Urinary bladder (tissue), 4 donors: ENCODE data around the gene HNRNPU. TPM values are rescaled to one million over a fixed set of nuclear protein-coding genes. Genes with fewer than 3 reads are reported as not detected.

Source experiments
- DNase-seq: peaks from one replicate; pipeline ENCODE4 v3.0.0-alpha.2; 2015; ENCODE audit errors: extremely low spot score
- H3K27ac ChIP-seq: one replicate; pipeline ENCODE4 v1.5.1; 2013; ENCODE audit warnings: low read depth, mild to moderate bottlenecking, moderate library complexity
- H3K36me3 ChIP-seq: one replicate; pipeline ENCODE4 v1.6.1; 2013; ENCODE audit warnings: mild to moderate bottlenecking, moderate library complexity; ENCODE audit not compliant: insufficient read depth
- H3K4me1 ChIP-seq: one replicate; pipeline ENCODE4 v1.6.1; 2013; ENCODE audit warnings: mild to moderate bottlenecking, moderate library complexity; ENCODE audit not compliant: insufficient read depth
- H3K4me3 ChIP-seq: one replicate; pipeline ENCODE4 v1.5.1; 2013; ENCODE audit warnings: low read depth, low read length
- WGBS: extraction: QIAGEN DNeasy Blood & Tissue Kit; methylation state at CpG from one replicate; pipeline ENCODE4 v1.1.7; 2013; 5-methylcytosine and 5-hydroxymethylcytosine counted together
- polyA plus RNA-seq: library from polyadenylated mRNA; stranded (reverse); fragments of 200-250 nt; gene quantifications from one replicate; pipeline ENCODE4 v1.2.3, GENCODE V29; 2013
- total RNA-seq: library from RNA; depleted of rRNA; stranded (reverse); fragments of >200 nt; gene quantifications from one replicate; pipeline ENCODE4 v1.2.3, GENCODE V29; 2014
- donor health status: healthy with polysubstance abuse.
- donor health status: healthy.

HNRNPU gene
- total and polyA plus RNA-seq, 2 donors: 200 to 440 TPM

DNA sequence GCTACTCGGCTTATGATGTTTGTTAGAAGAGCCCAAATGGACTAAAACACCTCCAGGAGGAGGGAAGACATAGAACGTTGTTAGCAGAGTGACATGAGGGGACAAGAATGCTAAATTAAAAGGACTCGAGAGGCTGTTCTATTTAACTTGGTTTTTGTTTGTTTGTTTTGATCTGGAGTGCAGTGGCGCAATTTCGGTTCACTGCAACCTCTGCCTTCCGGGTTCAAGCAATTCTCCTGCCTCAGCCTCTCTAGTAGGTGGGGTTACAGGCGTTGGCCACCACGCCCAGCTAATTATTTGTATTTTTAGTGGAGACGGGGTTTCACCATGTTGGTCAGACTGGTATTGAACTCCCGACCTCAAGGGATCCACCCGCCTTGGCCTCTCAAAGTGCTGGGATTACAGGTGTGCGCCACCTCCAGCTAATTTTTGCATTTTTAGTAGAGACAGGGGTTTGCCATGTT lies 5.1 kb upstream of the HNRNPU start:
- no peak overlapping the region for H3K27ac ChIP-seq
- WGBS: 91% methylated on average over 12 of the region's 12 CpGs
- H3K4me1 ChIP-seq: no peaks in the 10 kb centered on the region
- DNase-seq: no peak
- H3K36me3 ChIP-seq: no peaks in the 10 kb centered on the region
- H3K4me3 ChIP-seq: no peak overlapping the region

DNA sequence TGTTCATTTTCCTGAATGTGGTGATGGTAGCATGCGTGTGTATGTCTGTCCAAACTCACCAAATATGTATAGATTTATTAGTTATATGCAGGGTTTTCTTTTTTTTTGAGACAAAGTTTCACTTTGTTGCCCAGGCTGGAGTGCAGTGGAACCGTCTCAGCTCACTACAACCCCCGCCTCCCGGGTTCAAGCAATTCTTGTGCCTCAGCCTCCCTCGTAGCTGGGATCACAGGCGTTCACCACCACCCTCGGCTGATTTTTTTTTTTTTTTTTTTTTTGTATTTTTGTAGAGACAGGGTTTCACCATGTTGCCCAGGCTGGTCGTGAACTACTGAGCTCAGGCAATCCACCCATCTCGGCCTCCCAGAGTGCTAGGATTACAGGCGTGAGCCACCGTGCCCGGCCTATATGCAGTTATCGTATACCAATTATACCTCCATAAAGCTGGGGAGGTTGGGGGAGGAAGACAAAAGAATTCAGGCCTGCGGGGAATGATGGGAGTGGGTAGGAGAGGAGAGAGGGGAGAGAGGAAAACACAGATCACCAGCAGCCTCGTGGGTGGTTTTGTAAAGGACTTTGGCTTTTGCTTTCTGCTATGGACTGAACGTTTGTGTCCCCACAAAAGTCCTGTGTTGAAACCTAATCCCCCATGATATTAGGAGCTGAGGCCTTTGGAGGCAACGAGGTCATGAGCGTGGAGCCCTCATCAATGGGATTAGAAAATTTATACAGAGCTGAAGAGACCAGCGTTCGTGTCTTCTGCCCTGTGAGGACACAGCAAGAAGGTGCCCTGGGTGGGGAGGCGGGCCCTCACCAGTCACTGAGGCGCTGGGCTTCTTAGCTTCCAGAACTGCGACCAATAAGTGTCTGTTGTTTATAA lies 4.4 kb upstream of the HNRNPU start:
- WGBS: 91% methylated on average over 23 of the region's 23 CpGs
- Histone ChIP-seq H3K36me3 (no peaks in the 10 kb centered on the region), H3K4me3 (no peak overlapping the region), H3K27ac (no peak overlapping the region), H3K4me1 (no peaks in the 10 kb centered on the region)
- no peak for DNase-seq

- no peaks in the 10 kb centered on the region for H3K36me3 ChIP-seq
- no peak overlapping the region for H3K27ac ChIP-seq
- 63% methylated on average over 1 of the region's 1 CpG for WGBS
- no peak overlapping the region for H3K4me3 ChIP-seq
- no peaks in the 10 kb centered on the region for H3K4me1 ChIP-seq
- DNase-seq: no peak
Observed at GRCh38 chr1:244866355-244866754, 2.0 kb upstream of the HNRNPU start.

DNA sequence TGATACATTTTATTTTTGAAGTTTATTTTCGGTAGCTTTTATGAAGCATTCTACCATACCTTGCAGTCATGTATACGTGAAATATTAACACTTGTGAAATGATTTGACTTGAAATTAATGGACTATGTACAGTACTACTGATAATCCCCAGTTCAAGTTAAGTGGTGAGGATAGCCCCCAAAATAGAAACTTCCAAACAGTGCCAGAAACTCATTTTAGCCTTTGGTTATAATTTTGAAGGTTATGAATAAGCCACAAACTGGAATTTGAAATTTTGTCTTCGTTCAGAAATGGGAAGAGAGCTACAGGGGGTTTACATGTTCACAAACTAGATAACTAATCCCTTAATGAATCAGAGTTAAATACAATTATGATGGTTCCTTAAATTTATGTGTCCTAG lies 1.5 kb upstream of the HNRNPU start:
- Histone ChIP-seq H3K4me3 (no peak overlapping the region), H3K4me1 (no peaks in the 10 kb centered on the region), H3K36me3 (no peaks in the 10 kb centered on the region), H3K27ac (no peak overlapping the region)
- 66% methylated on average over 3 of the region's 3 CpGs for WGBS
- DNase-seq: no peak

- WGBS: 11% methylated on average over 9 of the region's 9 CpGs
- DNase-seq: no peak
- H3K4me3 ChIP-seq: peak overlapping the region; percentile 35
- H3K27ac ChIP-seq: peak overlapping the region; percentile 90
- H3K4me1 ChIP-seq: peaks cover 2% of the 10 kb centered on the region
- no peaks in the 10 kb centered on the region for H3K36me3 ChIP-seq
Observed at GRCh38 chr1:244865028-244865371, 657 bp upstream of the HNRNPU start.

DNA sequence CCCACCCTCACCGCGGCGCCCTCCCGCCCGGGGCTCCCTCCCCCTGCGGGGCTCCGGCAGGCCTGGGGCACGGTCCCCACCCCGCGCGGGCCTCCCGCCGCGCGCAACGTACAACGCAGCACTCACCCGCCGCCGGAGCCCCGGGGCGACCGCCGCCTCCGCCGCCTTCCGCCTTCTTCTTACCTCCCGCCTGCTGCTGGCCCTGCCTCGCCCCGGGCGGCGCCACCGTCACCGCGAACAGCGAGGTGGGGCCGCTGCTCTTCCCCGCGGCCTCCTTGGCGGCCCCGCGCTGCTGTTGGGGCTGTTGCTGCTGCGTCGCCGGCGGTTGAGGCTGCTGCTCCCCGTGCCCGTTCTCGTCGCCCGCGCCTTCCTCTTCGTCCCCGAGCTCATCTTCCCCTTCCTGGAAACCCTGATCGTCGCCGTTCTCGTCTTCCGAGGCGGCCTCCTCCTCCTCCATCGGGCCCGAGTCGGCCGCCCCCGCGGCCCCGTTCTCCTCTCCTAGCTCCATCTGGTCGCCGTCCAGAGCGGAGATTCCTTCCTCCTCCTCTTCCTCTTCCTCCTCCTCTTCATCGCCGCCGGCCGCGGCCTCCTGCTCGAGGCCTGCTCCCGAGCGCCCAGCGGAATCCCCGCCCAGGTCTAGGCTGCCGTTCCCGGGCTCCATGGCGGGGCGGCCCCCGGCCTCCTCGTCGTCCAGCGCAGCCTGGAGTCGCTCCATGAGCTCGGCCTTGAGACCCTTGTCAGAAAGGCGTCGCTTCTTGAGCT lies 671 bp downstream of the HNRNPU start:
- peak overlapping the region; percentile 99 for H3K4me3 ChIP-seq
- DNase-seq: no peak
- H3K27ac ChIP-seq: peak overlapping the region; percentile 100
- H3K36me3 ChIP-seq: no peaks in the 10 kb centered on the region
- WGBS: under 1% methylated on average over 92 of the region's 92 CpGs
- H3K4me1 ChIP-seq: peaks cover 3% of the 10 kb centered on the region

- peak; percentile 81 for DNase-seq
- WGBS: under 1% methylated on average over 87 of the region's 87 CpGs
Observed at GRCh38 chr1:244862699-244863490, 1.4 kb downstream of the HNRNPU start.

DNA sequence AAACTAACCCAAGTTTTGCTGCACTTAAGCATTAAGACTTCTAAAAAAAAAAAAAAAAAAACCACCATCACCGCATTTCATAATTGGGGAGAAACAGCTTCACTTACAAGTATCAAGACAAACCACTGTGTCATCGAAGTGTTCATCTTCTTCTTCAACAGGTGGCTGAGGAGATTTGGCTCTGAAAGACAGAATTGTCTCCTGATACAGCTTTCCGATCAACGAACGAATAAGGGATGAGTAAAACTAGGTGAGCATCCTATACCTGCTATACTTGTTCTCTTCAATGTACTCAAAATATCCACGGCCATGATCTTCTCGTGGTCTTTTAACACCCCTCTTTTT lies 2.0 kb downstream of the HNRNPU start:
- no peak overlapping the region for H3K27ac ChIP-seq
- under 1% methylated on average over 7 of the region's 7 CpGs for WGBS
- H3K4me1 ChIP-seq: peaks cover 3% of the 10 kb centered on the region
- DNase-seq: no peak
- peaks cover 2% of the 10 kb centered on the region for H3K36me3 ChIP-seq
- H3K4me3 ChIP-seq: peak overlapping the region; percentile 99

More at GRCh38 chr1:244862699-244863490, 1.4 kb downstream of the HNRNPU start:
- Histone ChIP-seq H3K36me3 (no peaks in the 10 kb centered on the region), H3K27ac (peak overlapping the region; percentile 100), H3K4me1 (peaks cover 3% of the 10 kb centered on the region), H3K4me3 (peak overlapping the region; percentile 99)

- DNase-seq: no peak
- WGBS: 3% methylated on average over 2 of the region's 2 CpGs
- Histone ChIP-seq H3K27ac (no peak overlapping the region), H3K4me3 (peak overlapping the region; percentile 33), H3K36me3 (peaks cover 6% of the 10 kb centered on the region), H3K4me1 (peaks cover 3% of the 10 kb centered on the region)
Observed at GRCh38 chr1:244861683-244862082, 2.7 kb downstream of the HNRNPU start.

- H3K4me3 ChIP-seq: peak overlapping the region; percentile 6
- no peak for DNase-seq
- H3K27ac ChIP-seq: no peak overlapping the region
- WGBS: 4% methylated on average over 2 of the region's 2 CpGs
- H3K36me3 ChIP-seq: peaks cover 6% of the 10 kb centered on the region
- peaks cover 3% of the 10 kb centered on the region for H3K4me1 ChIP-seq
Observed at GRCh38 chr1:244860914-244861610, 3.3 kb downstream of the HNRNPU start.

- WGBS: 51% methylated on average over 9 of the region's 9 CpGs
- H3K4me3 ChIP-seq: no peak overlapping the region
- H3K27ac ChIP-seq: no peak overlapping the region
- peaks cover 3% of the 10 kb centered on the region for H3K4me1 ChIP-seq
- no peak for DNase-seq
- H3K36me3 ChIP-seq: peaks cover 6% of the 10 kb centered on the region
Observed at GRCh38 chr1:244860078-244860477, 4.3 kb downstream of the HNRNPU start.

GRCh38 chr1:244858357-244858756 lies 6.0 kb downstream of the HNRNPU start:
- 72% methylated on average over 1 of the region's 1 CpG for WGBS
- no peak overlapping the region for H3K4me3 ChIP-seq
- H3K27ac ChIP-seq: no peak overlapping the region
- H3K4me1 ChIP-seq: peaks cover 3% of the 10 kb centered on the region
- no peak for DNase-seq
- peaks cover 7% of the 10 kb centered on the region for H3K36me3 ChIP-seq

DNA sequence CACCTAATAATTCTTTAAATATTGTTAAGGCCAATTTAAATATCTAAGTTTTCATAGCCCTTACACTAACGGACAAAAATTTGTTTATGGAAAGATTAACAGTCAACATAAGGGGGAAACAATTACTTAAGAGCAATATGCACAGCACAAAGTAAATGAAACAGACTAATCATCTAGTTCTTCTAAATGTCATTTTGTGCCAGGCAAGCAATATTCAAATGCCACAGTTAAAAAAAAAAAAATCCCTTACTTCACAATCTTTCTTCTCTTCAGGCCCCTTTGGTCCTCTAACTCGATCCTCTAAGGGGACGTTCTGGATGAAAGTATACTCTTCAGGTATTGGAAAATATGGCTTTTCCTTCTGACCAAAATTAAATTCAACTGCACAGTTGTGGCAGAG lies 6.6 kb downstream of the HNRNPU start:
- WGBS: 61% methylated on average over 3 of the region's 3 CpGs
- Histone ChIP-seq H3K4me3 (no peak overlapping the region), H3K36me3 (peaks cover 7% of the 10 kb centered on the region), H3K27ac (no peak overlapping the region), H3K4me1 (peaks cover 3% of the 10 kb centered on the region)
- no peak for DNase-seq
